Activated T-cell treated with anti-CD3 and anti-CD28 coated beads, Interleukin-2, amount 50 U/mL, for 48 hours (primary cell): ENCODE results near the gene NTRK1.

Experiments
- DNase-seq, 2 experiments: peaks; one replicate each; pipeline ENCODE4 v3.0.0-alpha.2; 2020

The NTRK1 gene

GRCh38 chr1:156858959-156859522, 1.6 kb upstream of the NTRK1 start, which contains the start of gene INSRR:
Gene INSRR (minus strand): TSS chr1:156859117. CDS start chr1:156858621, 496 bp downstream.
- DNase-seq: no peak

GRCh38 chr1:156859523-156860112, 1.0 kb upstream of the NTRK1 start:
- peak in 1 of 2 experiments; percentile 62 for DNase-seq

GRCh38 chr1:156860113-156860627, 495 bp upstream of the NTRK1 start:
- peak; percentile 80 to 81 for DNase-seq

DNA sequence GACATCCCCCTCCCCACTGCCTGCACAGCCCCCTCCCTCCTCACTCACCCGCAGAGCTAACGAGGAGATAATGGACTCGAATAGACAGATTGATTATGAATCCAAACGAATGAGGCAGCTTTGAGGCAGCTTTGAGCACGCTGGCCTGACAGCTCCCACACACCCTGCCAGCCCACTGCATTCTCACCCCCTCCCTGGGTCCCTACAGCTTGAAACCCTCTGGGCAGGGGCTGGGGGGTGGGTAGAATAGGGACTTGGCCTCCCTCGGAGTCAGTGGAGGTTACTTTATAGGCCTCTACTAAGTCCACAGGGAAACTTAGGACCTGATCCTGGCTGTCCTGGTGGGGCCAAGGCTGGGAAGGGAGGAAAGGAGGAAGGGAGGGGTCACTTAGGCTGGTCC, 1.9 kb downstream of the NTRK1 start:
- no peak for DNase-seq

- peak in 1 of 2 experiments; percentile 54 for DNase-seq
These were observed 2.4 kb downstream of the NTRK1 start for GRCh38 chr1:156862997-156863599.

DNA sequence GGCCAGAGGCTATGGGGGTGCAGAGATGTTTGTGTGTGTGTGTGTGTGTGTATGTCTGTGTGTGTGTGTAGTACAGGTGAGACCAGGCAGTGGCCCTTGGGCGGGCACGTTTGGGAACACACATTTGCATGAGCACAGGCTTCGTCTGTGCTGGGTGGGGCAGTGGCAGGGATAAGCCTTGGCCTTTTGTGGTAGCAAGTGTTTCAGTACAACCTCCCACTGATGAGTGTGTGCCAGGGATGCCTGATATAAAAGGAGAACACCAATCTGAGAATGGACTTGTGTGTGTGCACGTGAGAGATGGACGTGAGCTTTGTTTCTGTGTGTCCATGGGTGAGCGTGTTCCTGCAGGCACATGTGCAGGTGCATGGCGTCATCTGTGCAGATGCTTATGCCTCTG, 3.0 kb downstream of the NTRK1 start:
- DNase-seq: no peak

GRCh38 chr1:156864796-156865195, 4.1 kb downstream of the NTRK1 start:
- DNase-seq: no peak

GRCh38 chr1:156865258-156865657, 4.6 kb downstream of the NTRK1 start:
- no peak for DNase-seq

DNA sequence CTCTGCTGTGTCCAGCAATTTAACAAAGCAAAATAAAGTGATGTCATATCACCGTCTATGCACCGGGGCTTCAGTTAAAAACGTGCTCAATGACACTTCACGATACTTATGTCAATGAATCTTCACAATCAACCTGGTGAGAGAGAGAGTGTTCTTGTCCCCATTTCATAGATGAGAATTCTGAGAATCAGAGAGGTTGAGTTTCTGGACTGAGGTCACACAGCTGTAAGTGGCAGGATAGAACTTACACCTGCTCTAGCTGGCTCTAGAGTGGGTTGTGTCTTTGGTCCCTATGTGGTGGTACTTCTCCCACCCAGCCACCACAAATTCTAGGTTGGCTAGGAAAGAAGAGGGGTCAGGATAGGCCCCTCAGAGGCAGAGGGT, 5.2 kb downstream of the NTRK1 start:
- DNase-seq: no peak

DNA sequence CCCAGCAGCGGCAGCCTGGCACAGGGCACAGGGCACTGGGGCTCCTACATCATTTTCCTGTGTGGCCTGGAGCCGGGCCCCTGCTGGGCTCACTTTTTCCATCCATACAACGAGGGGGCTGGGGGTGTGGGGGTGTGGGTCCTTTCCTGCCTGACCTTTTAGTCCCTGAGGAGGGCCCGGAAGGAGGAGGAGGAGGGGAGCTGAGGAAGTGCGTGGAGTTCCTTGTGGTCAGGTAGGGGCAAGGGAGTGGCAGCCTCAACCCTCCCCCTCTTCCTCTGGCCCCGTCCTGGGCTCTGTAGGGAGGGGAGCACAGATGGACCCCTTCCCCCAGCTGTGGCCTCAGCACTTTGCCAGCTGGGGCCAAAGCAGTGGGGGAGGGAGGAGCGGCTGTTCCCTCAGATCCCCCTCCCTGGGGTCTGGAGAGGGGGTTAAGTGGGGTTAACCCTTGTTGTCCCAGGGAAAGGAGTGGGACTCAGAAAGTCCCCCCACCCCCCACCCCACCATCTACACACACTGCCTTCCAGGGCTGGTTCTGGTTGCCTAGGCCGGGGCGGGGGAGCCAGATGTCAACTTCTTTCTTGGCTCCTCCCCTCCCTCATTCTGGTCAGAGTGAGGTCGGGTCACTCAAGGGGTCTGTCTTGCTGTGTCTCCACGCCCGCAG, 5.7 kb downstream of the NTRK1 start:
- peak in 1 of 2 experiments; percentile 35 for DNase-seq

DNA sequence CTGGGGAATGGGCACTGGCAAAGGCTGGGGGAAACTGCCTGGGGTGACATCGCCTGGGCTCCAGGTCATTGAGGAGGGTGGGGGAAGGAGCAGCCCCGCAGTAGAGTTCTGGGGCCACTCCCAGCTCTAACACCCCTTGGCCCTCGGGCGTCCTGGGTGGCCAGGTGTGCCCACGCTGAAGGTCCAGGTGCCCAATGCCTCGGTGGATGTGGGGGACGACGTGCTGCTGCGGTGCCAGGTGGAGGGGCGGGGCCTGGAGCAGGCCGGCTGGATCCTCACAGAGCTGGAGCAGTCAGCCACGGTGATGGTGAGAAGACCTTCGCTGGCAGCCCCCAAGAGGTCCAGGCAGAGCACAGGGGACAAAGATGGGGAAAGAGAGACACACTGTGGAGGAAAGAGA, 7.7 kb downstream of the NTRK1 start:
- no peak for DNase-seq

- no peak for DNase-seq
These were observed 8.8 kb downstream of the NTRK1 start for GRCh38 chr1:156869455-156869854.

DNA sequence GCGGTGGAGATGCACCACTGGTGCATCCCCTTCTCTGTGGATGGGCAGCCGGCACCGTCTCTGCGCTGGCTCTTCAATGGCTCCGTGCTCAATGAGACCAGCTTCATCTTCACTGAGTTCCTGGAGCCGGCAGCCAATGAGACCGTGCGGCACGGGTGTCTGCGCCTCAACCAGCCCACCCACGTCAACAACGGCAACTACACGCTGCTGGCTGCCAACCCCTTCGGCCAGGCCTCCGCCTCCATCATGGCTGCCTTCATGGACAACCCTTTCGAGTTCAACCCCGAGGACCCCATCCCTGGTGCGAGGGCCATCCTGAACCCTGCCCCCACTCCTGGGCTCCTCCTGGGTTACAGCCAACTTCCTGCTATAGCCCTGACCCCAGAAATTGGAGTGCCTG, 13.0 kb downstream of the NTRK1 start:
- DNase-seq: no peak

DNA sequence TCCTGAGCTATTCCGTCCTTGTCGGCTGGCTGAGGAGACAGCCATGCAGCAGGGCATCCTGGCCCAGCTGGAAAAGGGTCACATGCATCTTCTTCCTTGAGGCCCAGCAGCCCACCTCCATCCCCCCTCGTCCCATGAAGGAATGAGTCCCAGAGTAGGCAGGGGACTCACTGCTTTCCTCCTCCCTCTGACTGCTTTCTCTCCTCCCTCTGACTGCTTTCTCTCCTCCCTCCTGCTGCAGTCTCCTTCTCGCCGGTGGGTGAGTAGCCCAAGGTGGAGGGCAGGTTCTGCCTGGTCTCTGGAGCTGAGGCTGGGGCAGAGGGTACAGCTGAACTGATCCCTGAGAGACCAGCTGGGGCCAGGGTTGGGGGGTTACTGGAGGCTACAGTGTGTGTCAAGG, 13.5 kb downstream of the NTRK1 start:
- no peak for DNase-seq

- DNase-seq: no peak
These were observed 14.1 kb downstream of the NTRK1 start for GRCh38 chr1:156874572-156875340.

DNA sequence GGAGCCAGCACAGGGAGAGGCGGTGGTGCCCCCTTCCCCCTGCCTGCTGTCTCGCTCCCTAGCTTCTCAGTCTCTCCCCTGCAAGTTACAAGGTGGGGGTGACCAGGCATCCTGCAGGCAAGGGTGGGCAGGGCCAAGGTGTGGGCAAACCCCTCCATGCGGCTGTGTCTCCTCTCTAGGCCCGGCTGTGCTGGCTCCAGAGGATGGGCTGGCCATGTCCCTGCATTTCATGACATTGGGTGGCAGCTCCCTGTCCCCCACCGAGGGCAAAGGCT, 14.6 kb downstream of the NTRK1 start:
- DNase-seq: no peak

GRCh38 chr1:156876281-156876680, 15.6 kb downstream of the NTRK1 start:
- DNase-seq: no peak

DNA sequence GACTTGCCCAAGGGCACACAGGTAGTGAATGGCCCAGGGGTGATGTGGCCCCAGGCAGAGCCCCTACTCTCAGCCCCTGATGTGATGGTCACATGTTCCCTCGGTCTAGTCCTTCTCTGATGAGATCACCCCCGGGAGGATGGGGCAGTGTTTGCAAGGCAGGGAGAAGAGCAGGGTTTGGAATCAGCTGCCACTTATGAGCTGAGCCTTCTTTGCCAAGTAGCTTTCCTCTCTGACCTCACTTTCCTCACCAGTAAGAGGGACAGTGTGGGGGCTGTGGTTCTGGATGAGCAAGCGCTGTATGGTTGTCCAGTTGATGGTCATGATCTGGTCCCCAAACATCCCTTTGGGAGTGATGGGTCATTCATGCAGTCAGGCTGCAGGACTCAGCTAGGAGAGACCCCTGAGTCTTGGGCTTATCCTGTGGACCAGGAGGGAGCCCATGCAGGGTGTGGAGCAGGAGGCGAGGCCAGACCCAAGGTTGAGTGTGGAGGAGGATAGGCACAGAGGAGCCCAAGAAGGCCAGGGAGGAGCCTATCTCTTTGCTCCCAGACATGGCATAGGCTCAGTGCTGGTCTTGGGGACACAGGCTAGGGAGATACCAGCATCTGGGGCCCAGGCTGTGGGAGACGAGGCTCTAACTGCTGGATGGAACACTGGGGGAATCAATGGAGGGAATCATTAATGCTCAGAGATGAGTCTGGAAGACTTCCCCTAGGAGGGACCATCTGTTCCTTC, 16.9 kb downstream of the NTRK1 start:
- DNase-seq: no peak

DNA sequence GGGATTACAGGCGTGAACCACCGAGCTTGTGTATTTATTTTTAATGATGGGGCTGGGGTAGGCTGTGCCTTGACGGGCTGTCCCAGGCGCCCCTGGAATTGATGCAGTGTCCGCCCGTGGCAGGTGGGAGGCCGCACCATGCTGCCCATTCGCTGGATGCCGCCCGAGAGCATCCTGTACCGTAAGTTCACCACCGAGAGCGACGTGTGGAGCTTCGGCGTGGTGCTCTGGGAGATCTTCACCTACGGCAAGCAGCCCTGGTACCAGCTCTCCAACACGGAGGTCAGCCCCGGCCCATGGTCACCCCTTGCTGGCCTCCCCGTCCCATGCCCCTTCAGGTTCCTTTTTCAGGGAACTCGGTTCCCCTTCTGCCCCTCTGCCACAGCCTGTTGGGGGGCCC, 19.2 kb downstream of the NTRK1 start:
- no peak for DNase-seq

- no peak for DNase-seq
These were observed 19.8 kb downstream of the NTRK1 start for GRCh38 chr1:156880473-156880872.

- no peak for DNase-seq
These were observed 20.4 kb downstream of the NTRK1 start for GRCh38 chr1:156881101-156881500.

GRCh38 chr1:156881663-156882062, 21.0 kb downstream of the NTRK1 start:
- no peak for DNase-seq

DNA sequence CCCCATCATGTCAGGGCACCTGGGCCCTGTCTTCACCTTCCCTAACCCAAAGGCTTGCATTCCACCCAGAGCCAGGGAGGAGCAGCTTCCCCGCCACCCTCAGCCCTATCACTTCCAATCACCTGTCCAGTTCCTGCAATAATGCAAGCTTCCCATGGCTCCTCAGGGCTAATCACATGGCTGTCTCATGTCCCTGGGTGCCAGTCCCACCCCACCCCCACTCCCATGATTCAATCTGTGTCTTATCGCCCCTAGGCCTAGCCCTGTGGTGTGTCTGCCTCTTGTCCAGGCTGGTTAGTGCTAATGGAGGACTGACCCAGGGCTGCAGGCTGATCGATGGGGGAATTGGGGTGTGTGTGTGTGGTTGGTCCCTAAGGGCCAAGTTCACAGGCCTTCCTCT, 21.9 kb downstream of the NTRK1 start:
- DNase-seq: no peak
